HG02884 (cell line): ENCODE measurements around the gene TMEM150C.

Experiments
- ATAC-seq: cut with Tn5 transposase; IDR thresholded peaks from one replicate; pipeline ENCODE4 v1.9.1; 2021; ENCODE audit warnings: mild to moderate bottlenecking, moderate library complexity; ENCODE audit not compliant: unreplicated experiment

Gene TMEM150C

DNA sequence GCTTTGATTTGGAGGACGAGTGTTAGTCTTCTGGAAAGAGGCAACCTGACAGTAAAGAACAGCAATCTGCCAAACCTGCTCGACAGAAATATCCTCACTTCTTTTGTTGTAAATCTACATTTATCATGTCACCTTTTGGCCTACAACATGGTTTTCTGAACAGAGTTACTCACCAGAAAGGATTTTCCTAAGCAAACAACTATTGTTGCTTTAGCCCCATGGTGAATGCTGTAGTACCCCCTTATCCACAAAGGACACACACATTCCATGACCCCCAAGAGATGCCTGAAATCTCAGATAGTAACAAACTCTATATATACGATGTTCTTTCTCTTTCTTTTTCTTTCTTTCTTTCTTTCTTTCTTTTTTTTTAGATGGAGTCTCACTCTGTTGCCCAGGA lies 42.7 kb downstream of the TMEM150C start:
- ATAC-seq, result no peak

GRCh38 chr4:82517043-82517442 lies 44.7 kb downstream of the TMEM150C start:
- ATAC-seq, result no peak

DNA sequence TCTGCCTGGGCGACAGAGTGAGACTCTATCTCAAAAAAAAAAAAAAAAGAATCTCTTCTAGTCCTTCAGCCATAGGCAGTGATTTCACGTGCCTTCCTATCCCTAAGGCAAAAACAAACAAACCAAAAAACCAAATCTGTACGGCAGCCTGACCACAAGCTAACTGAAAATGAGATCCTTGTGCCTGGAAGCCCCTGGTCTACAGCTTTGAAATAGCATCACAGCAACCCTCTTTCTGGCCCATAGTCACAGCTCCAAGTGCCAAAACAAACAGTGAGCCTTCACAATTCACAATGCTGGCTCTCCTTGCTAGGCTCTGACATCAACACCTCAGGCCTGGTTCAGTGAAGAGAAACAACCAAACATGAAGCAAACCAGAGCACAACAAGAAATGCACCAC lies 46.1 kb downstream of the TMEM150C start:
- no peak for ATAC-seq

- ATAC-seq, result no peak
These were observed 48.4 kb downstream of the TMEM150C start for GRCh38 chr4:82513382-82513781.

DNA sequence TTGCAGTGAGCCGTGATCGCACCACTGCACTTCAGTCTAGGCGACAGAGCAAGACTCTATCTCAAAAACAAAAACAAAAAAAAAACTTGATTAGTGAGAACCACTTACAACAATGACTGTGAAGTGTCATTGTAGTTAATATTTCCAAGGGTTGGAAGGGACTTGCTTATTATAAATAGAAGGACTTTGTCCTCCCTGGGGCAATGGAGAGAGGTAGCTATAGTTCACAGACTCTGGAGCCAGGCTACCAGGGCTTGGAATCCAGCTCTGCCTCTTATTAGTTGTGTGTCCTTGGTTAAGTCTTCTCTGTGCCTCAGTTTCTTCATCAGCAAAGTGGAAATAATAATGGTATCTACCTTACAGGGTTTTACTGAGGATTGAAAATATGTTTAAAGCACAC lies 51.6 kb downstream of the TMEM150C start:
- ATAC-seq, result no peak

- no peak for ATAC-seq
These were observed 52.9 kb downstream of the TMEM150C start for GRCh38 chr4:82508806-82509428.

GRCh38 chr4:82508011-82508410 lies 53.8 kb downstream of the TMEM150C start:
- no peak for ATAC-seq

DNA sequence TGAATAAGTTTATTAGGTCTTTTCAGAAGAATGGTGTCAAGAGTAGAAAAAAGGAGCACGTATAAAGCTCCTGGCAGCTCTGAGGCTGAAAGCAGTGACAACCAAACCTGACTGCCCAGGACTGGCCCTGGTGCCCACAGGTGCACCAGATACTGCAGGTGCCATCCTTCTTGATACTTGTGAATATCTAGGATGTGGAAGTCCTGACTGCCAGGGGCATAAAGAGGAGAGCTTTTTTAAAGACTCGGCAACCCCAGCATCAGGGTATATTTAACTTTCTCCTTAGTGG lies 60.7 kb downstream of the TMEM150C start:
- no peak for ATAC-seq

- no peak for ATAC-seq
These were observed 61.2 kb downstream of the TMEM150C start for GRCh38 chr4:82500435-82501153.

- no peak for ATAC-seq
These were observed 61.9 kb downstream of the TMEM150C start for GRCh38 chr4:82499738-82500434.

DNA sequence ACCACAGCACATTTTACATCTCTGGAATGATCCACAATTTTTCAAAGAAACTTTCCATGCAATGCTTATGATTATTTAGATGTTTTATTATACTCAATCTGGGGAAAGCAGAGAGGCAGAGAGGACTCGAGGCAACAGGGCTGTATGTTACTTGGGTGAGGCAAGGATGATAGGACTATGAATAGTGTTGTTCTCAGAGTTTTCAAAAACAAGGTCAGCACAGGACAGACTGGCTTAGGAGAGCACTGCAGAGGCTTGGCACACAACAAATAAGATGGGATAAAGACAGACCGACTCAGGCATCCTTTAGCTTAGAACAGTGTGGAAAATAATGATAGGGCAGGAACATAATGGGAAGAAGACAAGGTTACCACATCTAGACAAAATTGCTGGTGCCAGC lies 65.4 kb downstream of the TMEM150C start:
- no peak for ATAC-seq

- no peak for ATAC-seq
These were observed 66.1 kb downstream of the TMEM150C start for GRCh38 chr4:82495666-82496065.

DNA sequence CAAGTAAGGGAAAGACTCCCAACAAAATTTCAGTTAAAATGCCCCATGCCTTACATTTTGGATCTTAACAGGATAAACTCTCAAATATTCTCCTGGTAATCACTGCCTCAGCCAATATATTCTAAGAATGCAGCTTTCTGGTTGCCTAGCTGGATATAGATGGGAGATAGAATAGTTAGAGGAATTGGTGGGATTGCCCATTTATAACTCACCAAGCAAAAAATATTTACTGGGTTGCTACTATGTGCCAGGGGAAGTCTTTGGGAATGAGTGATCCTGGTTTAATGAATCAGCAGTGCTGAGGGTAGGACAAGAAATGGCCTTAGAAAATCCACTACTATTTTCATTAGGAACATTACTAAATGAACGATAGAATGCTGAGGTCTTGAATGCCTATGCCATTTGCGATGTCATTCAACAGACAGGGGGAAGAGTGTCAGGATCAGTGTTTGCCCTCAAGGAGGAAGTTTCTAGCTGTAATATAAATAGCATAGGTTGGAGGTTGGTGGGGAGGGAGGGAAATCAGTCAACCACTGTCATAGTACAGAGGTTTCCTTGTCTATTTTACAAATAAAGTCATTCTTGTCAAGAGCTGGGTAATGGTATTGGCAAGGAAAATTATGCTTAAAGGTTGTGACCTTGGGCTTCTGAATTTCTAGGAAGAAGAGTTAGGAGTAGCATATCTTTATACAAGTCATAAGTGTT lies 67.9 kb downstream of the TMEM150C start:
- no peak for ATAC-seq

DNA sequence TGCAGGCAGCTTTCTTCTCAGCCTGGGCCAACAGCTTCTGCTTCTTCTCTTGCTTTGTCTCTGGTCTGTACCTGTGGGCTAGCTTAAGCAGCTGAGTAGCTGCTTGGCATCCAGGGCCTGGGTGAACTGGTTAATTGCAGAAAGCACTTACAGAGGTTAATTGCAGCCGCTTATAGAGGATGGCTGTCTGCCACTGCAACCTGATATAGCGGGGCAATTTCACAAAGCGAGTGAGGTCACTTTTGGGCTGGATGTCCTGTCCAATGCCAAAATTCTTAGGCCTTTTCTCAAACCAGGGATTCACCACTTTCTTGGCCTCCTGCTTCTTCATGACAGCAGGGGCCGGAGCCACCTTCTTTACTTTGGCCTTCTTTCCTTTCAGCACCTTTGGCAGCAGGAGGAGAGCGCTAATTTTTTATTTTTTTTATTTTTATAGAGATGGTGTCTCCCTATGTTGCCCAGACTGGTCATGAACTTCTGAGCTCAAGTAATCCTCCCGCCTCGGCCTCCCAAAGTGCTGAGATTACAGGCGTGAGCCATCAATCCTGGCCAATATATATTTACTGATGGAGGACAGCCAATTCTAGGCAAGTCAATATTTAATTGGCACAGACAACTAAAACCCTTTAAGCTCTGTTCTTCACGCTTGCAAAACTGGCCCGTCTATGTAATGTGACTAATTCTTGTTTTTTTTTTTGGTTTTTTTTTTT lies 70.4 kb downstream of the TMEM150C start:
- no peak for ATAC-seq

DNA sequence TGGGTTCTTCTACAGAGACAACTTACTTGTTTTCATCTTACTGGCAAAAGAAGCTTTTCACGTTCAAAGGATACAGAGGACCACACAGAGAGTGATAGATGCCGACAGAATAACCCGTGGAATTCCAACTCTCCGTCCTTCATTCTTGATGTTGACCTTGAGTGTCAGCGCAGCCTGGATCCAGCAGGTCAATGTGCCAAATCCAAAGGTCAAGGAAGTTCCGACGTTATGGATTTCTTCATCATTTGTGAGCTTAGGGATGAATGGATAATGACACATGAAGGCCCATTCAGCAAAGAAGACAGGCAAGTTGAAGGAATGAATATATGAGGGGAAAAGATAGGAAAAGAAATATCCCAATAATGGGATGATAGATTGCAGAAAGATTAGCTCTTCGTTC lies 71.8 kb downstream of the TMEM150C start:
- ATAC-seq, result no peak

- no peak for ATAC-seq
These were observed 72.7 kb downstream of the TMEM150C start for GRCh38 chr4:82489076-82489475.

- no peak for ATAC-seq
These were observed 76.6 kb downstream of the TMEM150C start for GRCh38 chr4:82484996-82485783.

- no peak for ATAC-seq
These were observed 79.4 kb downstream of the TMEM150C start for GRCh38 chr4:82482387-82482786.

DNA sequence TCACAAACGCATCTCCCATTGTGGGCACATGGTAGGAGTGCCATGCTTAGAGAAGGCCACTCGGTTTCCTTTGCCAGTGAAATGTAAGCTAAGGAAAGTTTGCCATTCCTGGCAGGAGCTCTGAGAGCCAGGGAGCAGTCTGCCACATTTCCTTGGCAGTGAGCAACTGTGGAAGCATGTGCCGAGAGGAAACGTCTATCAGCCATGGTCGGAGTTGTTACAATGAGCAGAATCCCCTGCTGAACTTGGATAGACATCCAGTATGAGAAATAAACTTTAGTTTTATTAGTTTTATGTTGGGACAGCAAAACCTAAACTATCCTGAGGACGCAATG lies 80.3 kb downstream of the TMEM150C start:
- ATAC-seq, result no peak

DNA sequence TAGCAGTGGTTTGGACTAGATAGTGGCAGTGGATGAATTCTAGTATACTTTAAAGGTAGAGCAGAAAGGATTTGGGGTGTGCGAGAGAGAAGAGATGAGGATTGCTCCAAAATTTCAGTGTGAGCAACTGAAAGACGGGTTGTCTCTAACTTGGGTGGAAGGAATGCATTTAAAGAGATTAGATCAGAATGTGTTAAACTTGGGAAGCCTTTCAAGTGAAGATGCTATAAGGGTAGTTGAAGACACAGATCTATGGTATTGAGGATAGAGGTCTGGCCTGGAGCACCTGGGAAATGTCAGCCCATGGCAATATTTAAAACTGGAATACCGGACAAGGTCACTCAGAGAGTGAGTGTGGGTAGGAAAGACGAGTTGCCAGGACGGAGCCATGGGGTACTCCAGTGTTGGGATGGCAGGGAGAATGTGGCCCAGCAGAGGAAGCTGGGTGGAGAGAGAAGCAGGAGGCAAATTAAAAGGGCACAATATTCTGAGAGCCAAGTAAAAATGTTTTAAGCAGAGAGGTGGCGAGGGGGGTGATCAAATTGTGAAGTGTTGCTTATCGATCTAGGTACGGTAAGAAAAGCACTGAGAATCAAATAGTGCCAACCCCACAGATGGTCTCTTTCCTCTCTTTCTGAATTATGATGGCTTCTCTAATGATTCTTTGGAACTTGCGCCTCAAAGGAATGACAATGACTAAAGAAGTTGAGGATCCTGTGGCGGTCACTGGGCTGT lies 80.8 kb downstream of the TMEM150C start:
- no peak for ATAC-seq
